Measurements from ENCODE around the gene SLC4A4.

The SLC4A4 gene

DNA sequence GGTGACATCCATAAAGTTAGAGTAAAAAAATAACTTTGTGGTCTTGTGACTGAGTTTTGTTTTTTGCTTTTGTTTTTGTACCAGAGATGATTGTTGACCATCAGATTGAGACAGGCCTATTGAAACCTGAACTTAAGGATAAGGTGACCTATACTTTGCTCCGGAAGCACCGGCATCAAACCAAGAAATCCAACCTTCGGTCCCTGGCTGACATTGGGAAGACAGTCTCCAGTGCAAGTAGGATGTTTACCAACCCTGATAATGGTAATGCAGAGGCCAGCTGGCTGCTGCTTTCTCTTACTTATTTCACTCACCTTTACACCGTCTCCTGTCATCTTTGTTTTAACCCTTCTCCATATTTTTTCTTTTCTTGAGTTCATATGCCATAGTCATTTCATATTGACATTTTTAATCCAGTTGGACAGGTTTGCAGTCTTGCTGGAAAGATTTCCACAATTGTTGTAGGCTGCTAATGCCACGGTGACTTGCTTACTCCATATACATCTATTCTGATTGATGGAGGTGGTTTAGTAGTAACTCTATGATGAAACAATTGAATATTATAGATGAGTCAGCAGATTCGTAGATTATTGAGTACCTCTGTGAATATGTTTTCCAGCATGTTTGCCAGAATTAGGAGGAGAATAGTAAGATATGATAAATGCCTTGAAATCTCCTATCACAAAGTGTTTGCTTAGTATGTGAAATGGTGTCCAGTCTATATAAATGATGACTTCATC lies 18.3 kb downstream of the SLC4A4 start:
- no peak for DNase-seq

DNA sequence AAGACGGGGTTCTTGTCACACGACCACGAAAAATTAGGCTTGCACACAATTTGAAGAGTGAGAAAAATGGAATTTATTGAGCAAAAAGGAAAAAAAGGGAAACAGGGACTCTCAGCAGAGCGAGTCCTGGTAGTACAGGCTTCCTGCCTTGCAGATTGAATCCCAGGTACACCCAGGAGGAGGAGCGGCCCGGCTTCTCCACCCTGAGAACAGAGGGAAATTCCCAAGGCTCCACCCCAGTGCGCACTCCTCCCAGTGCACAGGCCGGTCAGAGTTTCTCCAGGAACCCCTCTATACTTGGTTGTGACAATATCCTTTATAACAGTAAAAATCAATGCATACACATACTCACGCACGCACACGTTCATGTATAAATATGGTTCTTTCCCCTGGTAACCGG lies 22.0 kb downstream of the SLC4A4 start:
- DNase-seq = no peak

DNA sequence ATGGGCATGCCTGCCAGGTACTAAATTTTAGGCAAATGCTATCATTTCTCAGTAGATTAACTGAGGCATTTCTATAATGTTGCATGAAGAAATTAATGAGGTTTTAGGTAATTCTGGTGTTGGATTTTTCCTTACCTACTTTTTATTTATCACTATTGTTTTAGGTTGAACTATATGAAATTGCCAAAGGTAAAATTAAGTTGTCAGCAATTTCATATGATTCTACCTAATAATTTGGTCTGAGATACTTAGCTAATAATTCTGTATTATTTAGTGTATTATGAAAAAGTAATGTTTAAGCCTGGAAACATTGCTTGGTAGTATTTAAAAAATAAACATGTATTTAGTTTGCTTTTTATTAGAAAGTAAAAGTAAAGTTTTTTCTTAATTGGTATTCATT lies 22.7 kb downstream of the SLC4A4 start:
- DNase-seq = no peak

DNA sequence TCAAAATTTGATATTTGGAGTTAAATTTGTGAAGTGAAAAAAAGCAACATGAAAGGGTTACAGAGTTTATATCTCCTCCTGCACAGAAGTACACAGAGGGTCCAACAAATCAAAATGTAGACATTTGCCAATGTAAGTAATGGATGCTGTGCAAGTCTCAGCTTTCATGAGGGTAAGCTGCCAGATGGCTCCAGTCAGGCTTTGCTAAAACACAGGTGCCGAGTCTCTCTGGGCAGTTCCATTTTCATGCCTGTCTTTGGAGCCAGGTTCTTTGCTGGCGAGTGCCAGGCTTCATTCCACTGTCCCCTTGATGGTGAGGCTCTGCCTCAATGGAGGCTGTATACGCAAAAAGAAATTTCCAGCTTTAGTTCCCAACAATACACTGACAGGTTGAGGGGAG lies 27.9 kb downstream of the SLC4A4 start:
- DNase-seq = no peak

DNA sequence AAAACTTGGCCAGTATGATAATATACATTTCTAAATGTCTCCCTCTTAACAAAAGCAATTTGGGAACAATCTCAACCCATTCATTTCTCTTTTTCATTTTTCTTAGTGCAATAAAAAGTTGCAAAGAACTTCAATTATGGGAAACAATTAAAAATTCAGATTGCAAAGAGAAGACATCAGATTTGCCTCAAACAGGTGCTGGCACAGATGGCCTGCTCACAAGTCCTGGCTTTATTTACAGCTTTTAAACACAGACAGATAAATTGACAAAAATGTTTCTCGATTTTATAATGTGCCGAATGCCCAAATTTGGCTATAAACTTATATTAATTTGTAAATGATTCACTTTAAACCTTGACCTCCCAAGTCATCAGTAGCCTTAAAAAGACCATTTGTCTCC lies 28.7 kb downstream of the SLC4A4 start:
- DNase-seq = no peak

DNA sequence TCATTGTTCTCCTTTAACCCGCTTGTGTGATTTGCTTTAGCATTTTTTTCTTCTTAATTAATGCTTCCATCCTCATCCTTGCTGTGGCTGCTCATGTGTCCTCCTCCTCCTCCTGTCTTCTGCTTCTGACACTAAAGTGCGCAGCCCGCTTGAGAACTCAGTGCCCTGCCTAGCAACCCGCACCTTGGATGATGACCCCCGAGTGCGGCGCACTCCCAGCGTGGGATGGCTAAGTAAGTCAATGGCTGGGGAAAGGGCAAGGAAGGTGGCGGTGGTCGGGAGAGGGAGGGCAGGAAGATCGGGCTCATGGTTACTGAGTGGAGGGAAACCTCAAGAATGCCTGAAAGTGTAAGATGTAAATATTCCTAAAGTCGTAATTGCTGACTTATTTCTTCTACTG lies 30.1 kb downstream of the SLC4A4 start:
- no peak for DNase-seq

DNA sequence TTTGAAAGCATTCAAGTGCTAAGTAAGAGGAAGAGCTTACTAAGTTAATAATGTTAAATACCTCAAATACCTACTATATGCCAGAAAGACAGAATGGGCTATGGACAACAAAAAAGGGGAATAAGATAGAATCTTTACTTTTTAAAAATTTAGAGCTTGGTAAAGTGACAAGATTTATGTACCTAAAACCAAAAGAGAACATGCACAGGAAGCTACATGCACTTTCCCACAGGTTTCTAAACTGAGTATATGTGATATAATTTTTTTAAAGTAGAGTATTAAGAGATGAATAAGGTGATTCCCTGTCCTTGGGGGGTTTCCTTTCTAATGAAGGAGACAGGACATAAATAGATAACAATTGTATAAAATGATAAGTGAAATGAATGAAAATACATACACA lies 30.7 kb downstream of the SLC4A4 start:
- no peak for DNase-seq

DNA sequence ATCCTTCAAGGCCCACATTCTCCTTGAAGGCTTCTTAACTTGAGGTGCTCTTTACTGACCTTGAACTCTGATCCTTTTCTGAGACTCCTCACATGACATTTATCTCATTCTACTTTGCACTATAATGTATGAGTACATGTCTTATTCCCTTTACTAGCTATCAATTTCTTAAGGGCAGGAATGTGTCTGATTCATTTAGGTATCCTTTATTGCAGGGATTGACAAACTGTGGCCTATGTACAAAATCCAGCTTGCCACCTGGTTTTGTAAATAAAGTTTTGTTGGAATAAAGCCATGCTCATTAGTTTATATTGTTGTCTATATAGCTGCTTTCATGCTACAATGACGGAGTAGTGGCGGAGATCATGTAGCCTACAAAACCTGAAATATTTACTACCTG lies 36.7 kb downstream of the SLC4A4 start:
- no peak for DNase-seq

DNA sequence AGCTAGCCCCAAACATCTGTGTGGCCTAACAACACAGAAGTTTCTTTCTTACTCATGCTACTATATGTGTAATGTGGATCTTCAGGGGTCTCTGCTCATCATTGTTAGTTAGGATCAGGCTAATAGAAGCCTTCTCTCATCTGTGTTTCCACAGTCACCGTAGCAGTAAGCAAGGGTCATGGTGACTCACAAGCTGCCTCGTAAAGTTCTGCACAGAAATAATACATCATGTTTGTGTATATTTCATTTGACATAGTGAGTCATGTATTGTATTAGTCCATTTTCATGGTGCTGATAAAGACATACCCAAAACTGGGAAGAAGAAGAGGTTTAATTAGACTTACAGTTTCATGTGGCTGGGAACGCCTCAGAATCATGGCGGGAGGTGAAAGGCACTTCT lies 38.7 kb downstream of the SLC4A4 start:
- DNase-seq = no peak

DNA sequence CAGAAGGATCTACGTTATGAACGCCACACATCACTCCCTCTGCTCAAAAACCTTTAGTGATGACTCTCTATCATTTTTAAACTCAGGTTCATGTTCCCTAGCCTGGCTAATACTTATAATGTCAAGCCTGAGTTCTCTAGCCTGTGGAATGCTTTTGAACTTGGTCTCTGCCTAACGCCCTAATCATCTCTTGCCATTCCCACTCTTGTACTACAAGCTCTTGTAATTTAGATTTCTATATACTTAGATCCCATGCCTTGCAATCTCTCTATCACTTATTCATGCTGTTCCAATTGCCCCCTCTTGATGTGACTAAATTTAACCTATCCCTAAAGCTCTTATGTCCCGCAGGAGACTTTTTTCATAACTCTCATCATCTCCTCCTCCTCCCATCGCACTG lies 40.3 kb downstream of the SLC4A4 start:
- DNase-seq = no peak

DNA sequence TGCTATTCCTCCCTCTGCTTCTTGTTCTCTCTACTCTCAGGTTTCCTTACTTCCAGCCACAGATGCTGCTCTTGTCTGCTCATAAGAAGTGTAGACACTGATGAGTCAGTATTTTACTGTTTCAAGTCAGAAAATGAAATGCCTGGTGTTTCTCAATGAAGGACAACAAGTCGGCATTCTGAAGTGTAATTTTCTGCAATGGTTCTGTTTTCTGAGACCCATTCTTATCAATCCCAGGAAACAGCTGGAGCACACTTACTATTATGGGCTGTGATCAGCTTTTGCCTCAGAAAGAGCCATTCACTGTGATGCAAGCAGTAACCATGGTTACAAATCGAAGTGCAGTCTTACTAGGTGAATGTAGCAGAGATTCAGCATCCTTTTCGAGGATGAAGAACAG lies 42.0 kb downstream of the SLC4A4 start:
- peak in 2 of 58 donors; percentile 11 to 44 for DNase-seq

DNA sequence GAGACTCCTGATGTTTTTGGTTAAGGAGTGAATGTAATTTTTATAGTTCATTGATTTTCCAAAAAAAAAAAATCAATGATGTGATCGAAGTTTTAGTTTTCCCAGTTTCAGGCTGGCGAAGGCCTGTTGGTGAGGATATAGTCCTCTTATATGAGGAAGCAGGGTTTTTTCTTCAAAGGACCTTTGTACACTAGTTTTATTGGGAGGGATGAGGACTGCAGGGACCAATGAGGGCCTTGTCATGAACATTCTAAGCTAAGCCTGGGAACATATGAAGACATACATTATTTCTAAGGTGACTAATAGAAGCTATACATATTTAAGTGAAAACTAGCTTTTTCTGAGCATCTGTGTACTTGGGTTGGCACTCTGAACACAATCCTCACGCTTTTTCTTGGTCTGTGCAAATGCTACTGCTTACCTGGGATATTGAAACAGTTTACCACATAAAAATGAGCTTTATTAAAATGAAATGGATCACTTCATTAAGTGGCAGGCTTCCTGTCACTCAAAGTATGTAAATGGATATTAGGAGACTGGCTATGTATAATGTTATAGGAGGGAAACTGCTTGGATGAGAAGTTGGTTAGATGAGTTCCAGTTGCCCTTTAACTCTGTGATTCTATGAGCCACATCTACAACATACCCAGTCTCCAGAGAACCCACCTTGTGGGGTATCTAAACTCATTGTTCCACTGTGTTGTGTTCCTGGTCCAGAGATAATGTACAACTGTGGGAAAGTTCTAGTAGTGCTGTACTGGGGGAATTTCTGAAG lies 43.5 kb downstream of the SLC4A4 start:
- no peak for DNase-seq

DNA sequence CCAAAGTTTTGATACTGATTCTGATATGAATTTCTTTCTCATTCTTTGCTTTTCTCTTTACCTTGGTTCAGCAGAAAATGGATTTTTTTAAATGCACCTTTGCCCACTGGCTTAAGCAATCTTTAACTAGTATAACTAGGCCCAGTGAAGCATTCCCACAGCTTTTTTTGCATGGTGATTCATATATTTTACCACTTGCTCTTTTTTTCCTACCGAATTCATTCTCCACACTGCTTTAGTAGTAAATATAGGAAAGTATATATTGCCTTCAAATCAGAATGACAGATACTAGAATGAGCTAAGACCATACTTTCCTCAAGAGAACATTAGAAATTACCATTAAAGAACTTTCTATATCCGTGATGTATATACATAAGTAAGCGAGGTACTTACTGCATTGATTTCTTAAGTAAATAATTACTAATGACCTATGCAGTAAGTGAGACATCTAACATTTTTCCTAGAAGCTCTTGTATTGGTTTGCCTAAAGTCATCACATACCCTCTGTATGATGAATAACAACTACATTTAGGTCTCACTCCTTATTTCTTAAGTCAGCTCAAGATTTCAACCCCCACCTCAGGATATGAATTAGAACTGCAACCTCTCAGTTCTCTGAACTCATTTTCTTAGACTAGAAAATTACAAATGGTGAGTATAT lies 44.2 kb downstream of the SLC4A4 start:
- no peak for DNase-seq

DNA sequence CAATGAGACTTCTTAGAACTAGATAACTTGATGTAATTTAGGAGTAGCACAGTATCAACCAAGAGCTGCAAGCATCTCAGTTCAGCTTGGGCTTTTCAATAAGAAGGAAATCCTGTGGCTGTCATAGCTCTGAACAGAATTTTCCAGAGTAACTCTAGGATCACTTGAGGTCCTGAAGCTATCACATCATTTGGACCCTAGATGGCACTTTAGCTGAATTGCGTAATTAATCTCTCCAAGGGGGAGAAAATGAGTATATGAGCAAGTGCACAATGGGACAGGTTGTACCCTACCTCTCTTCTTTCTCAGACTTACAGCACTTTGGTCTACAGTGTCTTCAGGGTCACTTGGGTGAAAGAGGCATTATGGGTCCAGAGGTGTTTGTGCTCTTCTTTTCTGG lies 45.2 kb downstream of the SLC4A4 start:
- no peak for DNase-seq

DNA sequence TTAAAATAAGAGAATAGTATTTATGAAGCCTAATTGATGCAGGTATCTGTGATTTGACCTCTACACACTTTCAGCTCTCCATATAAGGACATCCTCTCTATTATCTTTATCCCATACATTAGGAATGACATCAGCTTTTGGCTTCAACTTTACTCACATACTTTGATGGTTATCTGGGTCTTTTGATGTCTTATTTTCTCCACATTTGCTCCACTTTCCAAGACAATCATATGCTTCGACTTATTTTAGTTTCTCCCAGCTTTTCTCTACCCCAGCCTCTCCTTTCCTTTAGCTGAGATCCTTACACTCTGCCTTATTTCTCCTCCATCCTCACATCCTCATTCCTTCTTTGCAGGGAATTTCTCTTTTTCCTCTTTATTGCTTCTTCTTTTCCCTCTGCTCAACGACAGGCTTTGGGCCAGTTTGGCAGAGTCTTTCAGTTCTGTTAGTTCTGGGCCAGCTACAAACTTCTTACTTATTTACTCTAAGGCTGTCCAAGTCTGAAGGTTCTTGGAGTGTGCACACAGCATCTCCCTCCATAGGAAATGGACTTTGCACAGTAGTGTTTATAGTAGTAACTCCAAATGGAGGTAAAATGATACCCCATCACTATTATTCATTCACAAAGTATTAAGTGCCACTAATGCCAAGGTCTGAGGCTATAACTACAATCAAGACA lies 50.5 kb downstream of the SLC4A4 start:
- DNase-seq = peak in 12 of 58 donors; percentile 0 to 66 (median 6)

DNA sequence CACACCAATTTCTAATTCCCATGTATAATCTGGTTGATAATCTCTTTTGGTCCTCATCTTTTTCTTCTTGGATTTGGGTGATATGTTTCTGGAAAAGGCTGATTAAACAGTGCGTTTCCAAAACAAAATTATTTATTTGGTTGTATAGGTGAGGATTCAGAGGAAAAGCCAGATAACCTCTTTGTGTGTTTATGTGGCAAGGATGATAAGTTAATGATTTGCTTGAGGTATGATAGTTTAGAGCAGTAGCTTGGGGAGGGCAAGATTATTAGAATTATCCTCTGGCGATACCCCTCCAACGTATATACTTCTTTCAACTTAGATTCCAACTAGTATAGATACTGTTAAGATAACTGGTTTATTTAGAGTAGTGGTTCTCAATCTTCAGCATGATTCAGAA lies 53.3 kb downstream of the SLC4A4 start:
- DNase-seq = no peak

DNA sequence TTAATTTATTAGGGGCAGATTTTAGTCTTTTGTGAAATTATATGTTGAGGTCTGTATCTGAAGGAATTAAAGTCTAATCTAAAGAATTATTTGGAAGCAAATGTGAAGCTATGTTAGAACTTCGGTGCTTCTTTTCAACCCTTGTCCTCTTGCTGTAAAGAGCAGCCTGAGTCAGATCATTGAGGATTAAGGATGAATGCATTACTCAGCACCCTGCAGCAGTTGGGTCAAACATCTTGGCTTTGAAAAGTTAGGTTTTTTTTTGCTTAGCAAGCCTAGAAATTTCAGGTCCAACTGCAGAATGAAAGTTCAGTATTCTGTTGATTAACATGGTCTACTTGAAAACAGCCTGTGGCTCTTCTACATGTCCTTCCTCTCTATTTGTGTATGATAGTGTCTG lies 57.6 kb downstream of the SLC4A4 start:
- no peak for DNase-seq

DNA sequence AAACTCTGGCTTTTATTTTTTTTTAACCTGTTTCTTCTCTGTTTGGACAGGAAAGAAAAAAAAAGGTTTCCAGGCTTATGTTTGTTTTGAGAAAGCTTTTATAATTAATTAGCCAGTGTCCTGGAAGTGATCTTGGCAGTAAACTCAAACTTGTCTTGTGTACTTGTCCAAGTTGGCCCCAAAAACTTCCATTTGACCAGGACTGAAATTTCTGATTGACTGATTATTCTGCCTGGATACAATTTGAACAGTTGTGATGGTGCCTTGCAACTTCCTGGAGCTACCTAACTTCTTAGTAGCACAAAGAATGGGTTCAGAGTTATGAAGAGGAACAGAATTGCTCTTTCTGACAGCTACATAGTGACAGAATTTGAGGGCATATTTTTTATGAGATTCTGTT lies 62.0 kb downstream of the SLC4A4 start:
- peak in 6 of 58 donors; percentile 1 to 73 (median 31) for DNase-seq

DNA sequence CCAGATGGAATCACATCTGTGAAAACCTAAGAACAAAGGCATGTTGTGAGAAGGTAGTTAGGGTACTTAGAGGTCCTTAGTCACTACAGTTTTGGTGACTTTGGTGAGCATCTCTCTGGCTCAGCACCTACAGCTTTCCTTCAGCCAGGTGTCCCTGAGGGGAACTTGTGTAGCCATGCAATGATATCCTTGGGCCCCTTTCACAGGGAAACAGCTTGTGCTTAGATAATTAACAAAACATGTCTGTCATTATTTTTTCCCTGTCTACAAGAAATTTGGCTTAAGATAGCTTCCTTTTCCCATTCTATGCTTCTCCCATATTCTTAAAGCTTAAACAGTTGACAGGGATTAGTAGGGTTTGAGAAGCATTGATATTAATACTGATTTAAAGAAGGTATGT lies 63.8 kb downstream of the SLC4A4 start:
- no peak for DNase-seq

DNA sequence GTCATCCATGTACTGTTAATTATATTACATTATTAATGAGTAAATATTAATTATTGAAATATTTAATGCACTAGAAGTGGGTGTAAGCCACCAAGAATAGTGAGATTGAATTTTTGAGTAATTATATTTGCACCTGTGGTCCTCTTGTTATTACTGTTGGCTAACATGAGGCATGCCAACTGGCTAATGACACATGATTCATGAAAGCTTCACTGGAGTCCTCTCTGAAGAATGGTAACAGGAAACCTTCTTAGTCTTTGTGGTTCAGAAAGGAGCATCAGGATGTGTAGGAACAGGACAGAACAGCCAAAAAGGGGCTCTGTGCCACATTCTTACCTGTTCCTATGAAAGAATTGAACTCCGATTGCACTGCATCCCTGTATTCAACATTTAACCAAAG lies 65.2 kb downstream of the SLC4A4 start:
- DNase-seq = no peak

DNA sequence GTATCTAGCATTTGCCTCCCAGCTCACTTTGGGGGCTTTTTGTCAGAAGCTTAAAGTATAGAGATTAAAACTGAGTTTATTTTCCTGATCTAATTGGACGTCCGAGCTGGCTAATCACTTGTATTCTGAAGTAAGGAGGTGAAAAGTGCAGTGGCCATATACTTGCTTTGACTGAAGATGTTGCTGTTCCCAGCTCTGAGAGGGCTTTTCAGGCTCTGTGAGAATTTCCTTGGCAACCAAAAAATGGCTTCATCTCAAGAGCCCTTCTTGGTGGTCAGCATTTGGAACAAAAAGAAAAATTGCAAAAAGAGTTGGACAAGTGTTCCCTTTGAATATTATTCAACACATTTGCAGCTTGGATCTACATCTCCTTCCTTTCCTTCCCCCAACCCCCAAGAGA lies 67.0 kb downstream of the SLC4A4 start:
- DNase-seq = peak in 7 of 58 donors; percentile 0 to 52 (median 16)

DNA sequence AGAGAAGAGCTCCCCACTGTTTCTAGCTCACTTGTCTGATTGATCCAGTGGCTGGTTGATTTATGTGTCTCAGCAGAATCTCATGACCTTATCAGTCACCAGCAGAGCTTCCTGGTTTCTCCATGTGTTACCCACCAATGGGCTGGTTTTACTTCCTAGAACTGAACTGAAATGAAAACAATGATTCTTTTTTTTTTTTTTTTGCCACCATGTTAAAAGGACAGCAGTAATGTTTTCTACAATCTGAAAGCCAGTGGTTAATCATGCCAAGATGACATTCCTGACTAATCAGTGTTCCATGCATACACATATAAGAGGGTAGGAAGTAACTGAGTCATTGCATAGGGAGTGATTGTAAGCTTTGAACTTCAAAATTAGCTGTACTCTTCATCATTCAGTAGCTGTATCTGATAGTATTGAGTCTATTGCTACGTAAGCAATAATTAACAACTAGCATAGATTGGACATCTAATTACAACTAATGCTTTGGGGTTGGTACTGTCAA lies 67.7 kb downstream of the SLC4A4 start:
- DNase-seq = no peak
